ENCODE data around the gene AZU1. TPM values are rescaled to one million over a fixed set of nuclear protein-coding genes. Genes with fewer than 3 reads are reported as not detected.

AZU1 gene
- not detected in 2 replicates for total RNA-seq

- TF ChIP-seq CTCF (conservative IDR thresholded peaks at IDR 0.05; ENCODE audit: low read depth, low read length), result no peak
- H3K4me3 ChIP-seq (ENCODE audit: low read depth, low read length), result no peak within 1 kb of the TSS
- no peak for DNase-seq (ENCODE audit: low read depth)
Measured at GRCh38 chr19:827710-828321, at the start of gene AZU1. TSS of gene AZU1 (plus strand) at chr19:827837. CDS start at chr19:827847, 10 bp downstream.

GRCh38 chr19:778910-779653 lies 48.6 kb upstream of the AZU1 start:
- peak; percentile 77 for DNase-seq (ENCODE audit: low read depth)
- TF ChIP-seq CTCF (conservative IDR thresholded peaks at IDR 0.05; ENCODE audit: low read depth, low read length), result no peak
- H3K4me3 ChIP-seq (ENCODE audit: low read depth, low read length), result no peak overlapping the region

GRCh38 chr19:780935-781334 lies 46.7 kb upstream of the AZU1 start:
- no peak for TF ChIP-seq CTCF (conservative IDR thresholded peaks at IDR 0.05; ENCODE audit: low read depth, low read length)
- DNase-seq (ENCODE audit: low read depth), result no peak
- H3K4me3 ChIP-seq (ENCODE audit: low read depth, low read length), result no peak overlapping the region

DNA sequence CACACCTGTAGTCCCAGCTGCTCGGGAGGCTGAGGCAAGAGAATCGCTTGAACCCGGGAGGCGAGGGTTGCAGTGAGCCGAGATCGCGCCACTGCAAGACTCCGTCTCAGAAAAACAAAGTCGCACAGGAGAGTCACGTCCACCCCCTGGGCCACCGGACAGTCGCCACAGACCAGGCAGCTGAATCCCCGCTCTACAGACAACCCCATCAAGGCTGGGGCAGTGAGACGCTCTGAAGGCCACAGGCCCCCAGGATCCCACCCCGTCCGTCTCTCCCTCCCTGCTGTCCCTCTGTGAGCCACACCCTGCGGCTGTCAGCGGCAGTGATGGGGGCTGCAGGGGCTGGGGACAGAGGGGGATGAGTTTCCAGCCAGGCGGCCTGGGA lies 45.8 kb upstream of the AZU1 start:
- DNase-seq (ENCODE audit: low read depth), result no peak
- no peak for TF ChIP-seq CTCF (conservative IDR thresholded peaks at IDR 0.05; ENCODE audit: low read depth, low read length)
- H3K4me3 ChIP-seq (ENCODE audit: low read depth, low read length), result no peak overlapping the region

DNA sequence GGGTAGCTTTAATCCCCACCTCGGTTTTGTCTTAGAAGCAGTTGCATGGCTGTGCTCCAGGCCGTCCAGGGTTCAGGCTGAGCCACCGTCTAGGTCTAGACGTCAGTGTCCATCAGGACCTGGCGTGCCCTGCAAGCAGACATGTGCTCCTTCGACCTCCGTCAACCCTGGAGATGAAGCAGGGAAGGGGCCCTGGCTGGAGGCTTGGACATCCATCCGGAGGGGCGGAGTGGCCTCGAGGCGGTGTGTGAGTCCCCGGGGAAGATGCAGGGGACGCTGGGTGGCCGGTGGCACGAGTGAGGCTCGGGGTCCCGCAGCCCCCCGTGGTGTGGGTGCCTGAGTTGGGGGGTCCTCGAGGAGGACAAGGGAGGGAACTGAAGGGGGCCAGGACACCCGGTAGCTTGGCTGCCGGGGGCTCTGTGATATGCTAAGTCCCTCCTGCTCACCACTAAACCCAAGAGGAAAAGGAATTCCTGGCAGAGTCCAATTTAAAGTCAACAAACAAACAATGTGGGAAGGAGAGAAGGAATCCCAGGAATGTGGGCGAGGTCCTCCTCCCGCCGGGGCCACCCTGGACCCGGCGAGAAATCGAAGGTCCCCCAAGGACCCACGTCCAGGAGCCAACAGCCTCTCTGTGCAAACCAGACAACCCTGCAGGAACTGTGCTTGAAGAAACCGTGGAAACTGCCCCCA lies 45.3 kb upstream of the AZU1 start:
- peak overlapping the region; percentile 39 for H3K4me3 ChIP-seq (ENCODE audit: low read depth, low read length)
- TF ChIP-seq CTCF (conservative IDR thresholded peaks at IDR 0.05; ENCODE audit: low read depth, low read length), result no peak
- no peak for DNase-seq (ENCODE audit: low read depth)

GRCh38 chr19:782878-783668 lies 44.6 kb upstream of the AZU1 start:
- no peak for TF ChIP-seq CTCF (conservative IDR thresholded peaks at IDR 0.05; ENCODE audit: low read depth, low read length)
- no peak for DNase-seq (ENCODE audit: low read depth)
- H3K4me3 ChIP-seq (ENCODE audit: low read depth, low read length), result peak overlapping the region; percentile 39

Measured in epithelial cell of proximal tubule (primary cell).